ENCODE results near the gene COL27A1. TPM values are rescaled to one million over a fixed set of nuclear protein-coding genes. Genes with fewer than 3 reads are reported as not detected.

The COL27A1 gene
- total RNA-seq, 2 donors from 2014 or later: 18.5 to 57.1 TPM

- no peak for TF ChIP-seq CTCF (IDR thresholded peaks at IDR 0.05)
- H3K9me3 ChIP-seq: no peaks in the 10 kb centered on the region
- no peak overlapping the region for H3K27ac ChIP-seq
- no peak overlapping the region for H3K4me3 ChIP-seq
- DNase-seq (ENCODE audit: low spot score): no peak
- peaks cover 17 to 18% of the 10 kb centered on the region in 2 donors for H3K4me1 ChIP-seq (ENCODE audit: control insufficient read depth in 1 of 2, low read depth in 2 of 2)
- H3K27me3 ChIP-seq (replicated peaks; ENCODE audit: insufficient read depth): no peaks in the 10 kb centered on the region
- no peak for ATAC-seq (ENCODE audit: insufficient number of reproducible peaks, low FRiP score, low read depth)
- no peaks in the 10 kb centered on the region for H3K36me3 ChIP-seq
Observed at GRCh38 chr9:114151426-114151956, 3.8 kb upstream of the COL27A1 start.

- peaks cover 17 to 40% of the 10 kb centered on the region in 2 donors for H3K4me1 ChIP-seq (ENCODE audit: control insufficient read depth in 1 of 2, low read depth in 2 of 2)
- H3K36me3 ChIP-seq: no peaks in the 10 kb centered on the region
- no peaks in the 10 kb centered on the region for H3K27me3 ChIP-seq (replicated peaks; ENCODE audit: insufficient read depth)
- DNase-seq (ENCODE audit: low spot score) (no peak), ATAC-seq (ENCODE audit: insufficient number of reproducible peaks, low FRiP score, low read depth) (no peak)
- peak overlapping the region; percentile 83 for H3K4me3 ChIP-seq
- peak; percentile 17 for TF ChIP-seq CTCF (IDR thresholded peaks at IDR 0.05)
- no peaks in the 10 kb centered on the region for H3K9me3 ChIP-seq
- H3K27ac ChIP-seq: no peak overlapping the region
Observed at GRCh38 chr9:114153761-114154599, 1.4 kb upstream of the COL27A1 start.

DNA sequence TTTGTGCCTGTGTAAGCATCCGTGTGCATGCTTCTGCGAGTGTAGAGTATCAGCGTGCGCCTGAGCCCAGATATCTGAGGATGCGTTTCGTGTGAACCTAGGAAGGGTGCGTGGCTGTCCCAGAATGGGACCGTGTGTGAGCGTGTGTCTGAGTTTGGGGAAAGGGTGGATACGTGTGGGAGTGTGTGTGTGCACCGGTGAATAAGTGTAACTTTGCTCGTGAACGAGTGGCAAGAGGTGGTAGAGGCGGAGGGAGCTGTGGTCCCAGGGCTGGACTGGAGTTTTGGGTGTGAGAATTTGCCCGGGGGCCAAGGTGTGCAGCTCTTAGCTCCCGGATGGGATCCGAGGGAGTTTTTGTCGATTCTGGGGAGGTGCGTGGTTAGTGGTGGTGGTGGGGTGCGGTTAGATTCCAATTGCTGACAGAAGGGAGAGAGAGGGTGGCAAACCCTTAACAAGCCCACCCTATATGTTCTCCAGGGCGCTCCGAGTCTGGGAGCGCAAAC lies 686 bp upstream of the COL27A1 start:
- Histone ChIP-seq H3K36me3 (no peaks in the 10 kb centered on the region), H3K27ac (no peak overlapping the region), H3K27me3 (replicated peaks; ENCODE audit: insufficient read depth) (no peaks in the 10 kb centered on the region), H3K9me3 (no peaks in the 10 kb centered on the region), H3K4me1 (ENCODE audit: control insufficient read depth in 1 of 2, low read depth in 2 of 2) (peaks cover 17 to 47% of the 10 kb centered on the region in 2 donors), H3K4me3 (peak overlapping the region; percentile 83)
- DNase-seq (ENCODE audit: low spot score): no peak
- no peak for ATAC-seq (ENCODE audit: insufficient number of reproducible peaks, low FRiP score, low read depth)
- TF ChIP-seq CTCF (IDR thresholded peaks at IDR 0.05): no peak

DNA sequence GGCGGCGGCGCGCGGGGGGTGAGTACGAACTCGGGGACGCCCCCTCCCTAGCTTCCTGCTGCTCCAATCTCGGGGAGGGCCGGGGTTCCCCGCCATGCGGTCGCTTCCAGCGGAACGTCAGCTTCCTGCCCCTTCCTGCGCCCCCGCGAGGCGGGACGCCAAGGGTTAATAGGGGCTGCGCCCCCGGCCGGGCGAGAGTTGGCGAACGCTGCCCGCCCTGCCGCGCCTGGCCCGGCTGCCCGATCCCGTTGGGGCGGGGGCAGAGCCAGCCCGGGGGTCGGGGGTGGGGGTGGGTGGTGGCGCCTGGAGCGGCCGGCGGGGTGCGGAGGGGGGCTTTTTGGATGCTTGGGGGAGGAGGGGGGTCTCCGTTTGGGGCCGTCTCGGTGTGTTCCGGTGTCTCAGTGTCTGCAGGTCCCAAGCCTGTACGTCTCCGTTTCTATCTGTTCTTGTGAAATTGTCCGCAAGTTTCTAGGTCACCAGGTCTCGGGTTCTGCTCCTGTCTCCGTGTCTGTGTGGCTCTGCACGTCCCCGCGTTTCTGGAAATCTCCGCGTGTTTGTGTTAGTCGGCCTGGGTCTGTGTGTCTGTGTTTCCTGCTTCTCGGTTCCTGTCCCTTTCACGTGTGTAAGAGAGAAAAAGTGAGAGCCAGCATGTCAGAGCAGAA lies 789 bp downstream of the COL27A1 start:
- Histone ChIP-seq H3K36me3 (no peaks in the 10 kb centered on the region), H3K4me3 (peak overlapping the region; percentile 83), H3K4me1 (ENCODE audit: control insufficient read depth in 1 of 2, low read depth in 2 of 2) (peaks cover 17 to 50% of the 10 kb centered on the region in 2 donors), H3K27me3 (replicated peaks; ENCODE audit: insufficient read depth) (no peaks in the 10 kb centered on the region), H3K27ac (peak overlapping the region; percentile 75 to 80), H3K9me3 (no peaks in the 10 kb centered on the region)
- no peak for TF ChIP-seq CTCF (IDR thresholded peaks at IDR 0.05)
- ATAC-seq (ENCODE audit: insufficient number of reproducible peaks, low FRiP score, low read depth): peak; percentile 1
- DNase-seq (ENCODE audit: low spot score): no peak
